Measurements from ENCODE around the gene TLCD1.
A peak's percentile ranks its signal among the peaks of the same experiment; 100 is the strongest.

The TLCD1 gene

DNA sequence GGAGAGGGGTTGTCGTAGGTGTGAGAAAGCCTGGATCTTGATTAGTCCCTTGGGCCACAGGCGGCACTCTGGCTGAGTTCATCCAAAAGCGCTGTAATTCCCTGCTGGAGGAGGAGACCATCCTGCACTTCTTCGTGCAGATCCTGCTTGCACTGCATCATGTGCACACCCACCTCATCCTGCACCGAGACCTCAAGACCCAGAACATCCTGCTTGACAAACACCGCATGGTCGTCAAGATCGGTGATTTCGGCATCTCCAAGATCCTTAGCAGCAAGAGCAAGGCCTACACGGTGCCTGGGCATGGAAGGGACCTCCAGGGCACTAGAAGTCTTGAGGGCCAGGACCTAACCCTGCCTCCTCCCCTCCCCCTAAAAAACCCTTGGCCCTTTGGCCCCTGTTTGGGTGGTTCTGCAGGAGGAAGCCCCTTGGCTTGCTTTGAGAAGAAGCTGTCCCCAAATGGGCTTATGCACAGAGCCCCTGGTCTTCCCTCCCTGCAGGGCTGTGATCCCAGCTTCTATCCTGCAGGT, 8.7 kb upstream of the TLCD1 start:
- DNase-seq (ENCODE audit: low read depth): no peak
- H3K4me3 ChIP-seq (ENCODE audit: low read length): no peak overlapping the region
- TF ChIP-seq CTCF (conservative IDR thresholded peaks at IDR 0.05; ENCODE audit: low read length): no peak

DNA sequence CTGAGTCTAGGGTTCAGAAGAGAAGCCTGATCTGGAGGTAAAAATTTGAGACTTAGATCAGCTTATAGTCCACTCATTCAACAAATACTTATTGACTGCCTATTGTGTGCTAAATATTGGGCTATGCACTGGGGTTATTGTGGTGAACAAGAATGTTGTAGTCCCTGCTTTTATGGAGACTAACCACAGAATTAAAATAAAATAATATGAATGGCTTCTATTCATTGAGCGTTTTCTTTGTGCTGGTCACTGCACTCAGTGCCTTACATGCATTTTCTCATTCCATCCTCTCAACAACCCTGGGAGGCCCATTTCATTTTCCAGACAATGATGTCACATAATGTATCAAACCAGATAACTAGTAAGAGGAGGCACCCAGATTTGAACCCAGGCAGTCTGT, 7.3 kb upstream of the TLCD1 start:
- TF ChIP-seq CTCF (conservative IDR thresholded peaks at IDR 0.05; ENCODE audit: low read length): no peak
- DNase-seq (ENCODE audit: low read depth): no peak
- no peak overlapping the region for H3K4me3 ChIP-seq (ENCODE audit: low read length)

DNA sequence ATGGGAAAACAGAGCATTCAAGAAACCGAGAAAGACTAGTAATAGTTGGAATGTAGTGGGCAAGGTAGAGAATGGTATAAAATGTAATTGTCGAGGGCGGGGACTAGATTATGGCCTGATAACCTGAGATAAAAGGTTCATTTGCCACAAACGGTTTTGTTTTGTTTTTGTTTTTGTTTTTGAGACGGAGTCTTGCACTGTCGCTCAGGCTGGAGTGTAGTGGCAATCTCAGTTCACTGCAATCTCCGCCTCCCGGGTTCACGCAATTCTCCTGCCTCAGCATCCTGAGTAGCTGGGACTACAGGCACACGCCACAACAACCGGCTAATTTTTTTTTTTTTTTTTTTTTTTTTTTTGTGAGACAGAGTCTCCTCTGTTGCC, 3.9 kb upstream of the TLCD1 start:
- no peak for DNase-seq (ENCODE audit: low read depth)
- no peak for TF ChIP-seq CTCF (conservative IDR thresholded peaks at IDR 0.05; ENCODE audit: low read length)
- H3K4me3 ChIP-seq (ENCODE audit: low read length): no peak overlapping the region

- DNase-seq (ENCODE audit: low read depth): peak; percentile 86
- H3K4me3 ChIP-seq (ENCODE audit: low read length): peak within 1 kb of the TSS; percentile 90
- TF ChIP-seq CTCF (conservative IDR thresholded peaks at IDR 0.05; ENCODE audit: low read length): no peak
These were observed 2.5 kb upstream of the TLCD1 start, which contains the start of gene NEK8 for GRCh38 chr17:28728364-28729200. Gene NEK8, plus strand, starts transcription at chr17:28728788. Its CDS starts 26 bp downstream, at chr17:28728814.

DNA sequence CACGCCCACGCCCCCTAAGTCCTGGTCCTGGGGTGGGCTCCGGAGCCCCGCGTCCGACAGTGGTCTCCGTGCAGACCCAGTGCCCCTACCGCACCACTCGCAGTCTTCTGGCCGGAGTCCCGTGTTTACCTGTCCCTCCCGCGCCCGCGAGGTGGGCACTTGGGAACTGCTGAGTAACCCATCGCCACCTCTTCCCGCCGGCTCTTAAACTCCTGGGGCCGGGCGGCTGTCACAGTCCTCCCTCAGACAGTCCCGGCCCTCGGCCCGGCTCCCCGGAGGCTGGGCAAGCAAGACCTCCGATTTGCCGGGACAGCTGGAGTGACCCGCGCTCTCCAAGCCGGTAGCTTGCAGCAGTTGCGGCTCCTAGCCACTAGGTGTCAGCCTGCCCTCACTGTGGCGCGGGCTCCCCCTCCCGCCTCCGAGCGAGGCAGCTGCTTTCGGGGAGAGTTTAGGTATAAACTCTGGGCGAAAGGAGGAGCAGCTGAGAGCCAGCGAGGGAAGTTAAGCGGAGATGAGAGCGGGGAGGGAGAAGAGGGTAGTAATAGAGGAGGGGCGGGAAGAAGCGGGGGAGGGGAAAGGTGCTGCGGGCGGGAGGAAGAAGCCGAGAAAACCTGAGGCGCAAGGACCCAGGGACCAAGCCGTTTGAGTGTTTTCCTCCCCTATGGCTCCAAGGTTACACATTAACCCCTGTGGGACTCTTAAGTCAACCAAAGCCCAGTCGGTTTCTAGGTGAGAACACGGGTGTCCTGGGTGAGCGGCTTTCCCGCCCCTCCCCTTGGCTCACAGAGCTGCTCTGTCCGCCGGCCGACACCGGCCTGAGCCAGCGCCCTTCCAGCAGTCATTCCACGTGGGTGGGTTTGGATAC, 826 bp upstream of the TLCD1 start:
- TF ChIP-seq CTCF (conservative IDR thresholded peaks at IDR 0.05; ENCODE audit: low read length): peak; percentile 88
- DNase-seq (ENCODE audit: low read depth): peak; percentile 87

GRCh38 chr17:28725660-28726225, 290 bp downstream of the TLCD1 start:
- no peak for TF ChIP-seq CTCF (conservative IDR thresholded peaks at IDR 0.05; ENCODE audit: low read length)
- H3K4me3 ChIP-seq (ENCODE audit: low read length): peak overlapping the region; percentile 80
- peak; percentile 78 for DNase-seq (ENCODE audit: low read depth)

More for the DNA sequence above, 826 bp upstream of the TLCD1 start:
- H3K4me3 ChIP-seq (ENCODE audit: low read length): peak overlapping the region; percentile 80
